Panc1 (cell line): ENCODE measurements around the gene UBASH3B. TPM values are rescaled to one million over a fixed set of nuclear protein-coding genes. Genes with fewer than 3 reads are reported as not detected.

Experiments
- ATAC-seq: fragments of 200-7000 bp; cut with Tn5 transposase; 2 replicates; pipeline ENCODE4 v1.9.1; 2020; ENCODE audit warnings: mild to moderate bottlenecking, moderate library complexity
- BruUV-seq: library from RNA; stranded (reverse); fragments of 400-500 nt; replicated peaks from 2 replicates; lab custom pipeline; 2021; lab: Mats Ljungman, UMichigan
- CTCF ChIA-PET: fragments of 300-600 bp; sonication (Branson Sonifier 250); formaldehyde crosslinking; loops from one replicate; lab custom pipeline; 2022; ENCODE audit warnings: antibody characterized with exemption; lab: Charles Lee
- POLR2A ChIA-PET: fragments of 300-600 bp; sonication (Branson Sonifier 250); formaldehyde crosslinking; loops from one replicate; lab custom pipeline; 2022; ENCODE audit warnings: antibody characterized with exemption; lab: Charles Lee
- DNase-seq: peaks from one replicate; pipeline ENCODE4 v3.0.0-alpha.2; 2010; ENCODE audit warnings: low read depth, low spot score
- H3K27ac ChIP-seq: 2 replicates; pipeline ENCODE4 v1.5.1; 2011; ENCODE audit warnings: mild to moderate bottlenecking, low read length, inconsistent platforms
- H3K27me3 ChIP-seq: fragments of 200-500 bp; sonication (Bioruptor generic); 2 replicates; pipeline ENCODE4 v1.6.0; 2014; ENCODE audit warnings: low read length, inconsistent platforms; ENCODE audit not compliant: control insufficient read depth, insufficient read depth
- H3K36me3 ChIP-seq: fragments of 200-500 bp; sonication (Bioruptor generic); 2 replicates; pipeline ENCODE4 v1.5.1; 2014; ENCODE audit warnings: inconsistent platforms, mild to moderate bottlenecking, low read length, moderate library complexity; ENCODE audit not compliant: control insufficient read depth, insufficient read depth
- H3K4me1 ChIP-seq: 2 replicates; pipeline ENCODE4 v1.5.1; 2011; ENCODE audit warnings: inconsistent platforms, mild to moderate bottlenecking, low read length, moderate library complexity; ENCODE audit not compliant: control insufficient read depth, insufficient read depth
- H3K4me3 ChIP-seq, 2 experiments: 2 replicates each; pipeline ENCODE4 v1.5.1; 2011 to 2012; ENCODE audit warnings: low read depth in 2 of 2, low read length in 2 of 2, mild to moderate bottlenecking in 2 of 2, inconsistent platforms in 1 of 2, moderate library complexity in 1 of 2
- H3K9me3 ChIP-seq: fragments of 200-500 bp; sonication (Bioruptor generic); 2 replicates; pipeline ENCODE4 v1.5.1; 2014; ENCODE audit warnings: low read depth, mild to moderate bottlenecking, inconsistent platforms, low read length, moderate library complexity; ENCODE audit not compliant: control insufficient read depth, insufficient read depth
- POLR2AphosphoS5 ChIP-seq: IDR thresholded peaks from 2 replicates; pipeline ENCODE4 v1.6.1; 2012; ENCODE audit warnings: mild to moderate bottlenecking, low read depth, low read length, moderate library complexity
- SIN3A ChIP-seq: IDR thresholded peaks from 2 replicates; pipeline ENCODE4 v1.6.1; 2012; ENCODE audit warnings: low read depth, mild to moderate bottlenecking, low read length, moderate library complexity, borderline replicate concordance; ENCODE audit not compliant: insufficient read depth
- TCF7L2 ChIP-seq: IDR thresholded peaks from 2 replicates; pipeline ENCODE4 v1.6.1; 2011; ENCODE audit warnings: mild to moderate bottlenecking, low read depth, low read length, inconsistent platforms
- in situ Hi-C: cut with HindIII; loops from 2 replicates; pipeline ENCODE4 v1.10.0; 2016; ENCODE audit warnings: low sequenced_read_pairs, low pct_unique_long_range_greater_than_20kb
- intact Hi-C: fragments of 100-400 bp; cut with micrococcal nuclease; formaldehyde crosslinking; loops from one replicate; pipeline ENCODE4 v1.10.0; 2022; ENCODE audit not compliant: unreplicated experiment
- total RNA-seq: library from RNA; stranded (reverse); gene quantifications from one replicate; pipeline ENCODE4 v1.2.1, GENCODE V29; 2021; ENCODE audit not compliant: unreplicated experiment
- TF ChIP-seq, protein P1 (sequence below): fragments of 450-650 bp; IDR thresholded peaks from 2 replicates; pipeline ENCODE4 v1.5.1; 2017; ENCODE audit warnings: mild to moderate bottlenecking
- TF ChIP-seq, protein P2 (sequence below), 2 experiments: IDR thresholded peaks; 2 replicates each; pipeline ENCODE4 v1.6.1; 2011 to 2012; ENCODE audit warnings: low read depth in 2 of 2, control low read depth in 1 of 2, low read length in 1 of 2, mild to moderate bottlenecking in 1 of 2, moderate library complexity in 1 of 2; ENCODE audit not compliant: insufficient read depth in 1 of 2

Gene UBASH3B
- total RNA-seq, 1 experiment from 2014 or later: 55.1 TPM

DNA sequence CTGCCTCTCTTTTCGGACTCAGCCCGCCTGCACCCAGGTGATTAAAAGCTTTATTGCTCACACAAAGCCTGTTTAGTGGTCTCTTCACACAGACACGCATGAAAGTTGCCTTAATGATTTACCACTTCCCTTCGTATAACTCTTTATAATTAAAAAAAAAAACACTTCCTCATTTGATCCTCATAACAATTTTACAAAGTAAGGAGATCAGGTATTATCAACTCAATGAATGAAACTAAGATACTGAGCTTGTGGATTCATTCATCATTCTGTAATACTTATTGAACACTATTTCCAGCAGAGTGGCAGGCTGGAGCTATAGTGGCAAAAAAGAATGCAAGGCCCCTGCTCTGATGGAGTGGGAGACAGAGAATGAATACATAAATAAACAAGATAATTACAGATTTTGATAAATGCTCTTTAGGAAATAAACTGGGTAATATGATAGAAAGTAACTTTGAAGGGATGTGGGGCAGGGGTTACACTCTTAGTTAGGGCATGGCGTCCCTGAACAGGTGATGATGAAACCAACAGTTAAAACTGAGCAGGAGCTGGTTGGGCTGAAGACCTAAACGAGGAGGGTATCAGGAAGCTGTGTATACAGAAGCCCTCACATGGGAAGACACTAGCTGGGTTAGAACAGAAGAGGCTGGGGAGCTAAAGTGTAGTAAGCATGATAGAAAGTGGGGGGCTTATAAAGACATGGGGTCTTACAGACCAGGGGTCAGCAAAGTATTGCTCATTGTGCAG lies 177.4 kb downstream of the UBASH3B start:
- ATAC-seq (no peak), DNase-seq (no peak)
- H3K36me3 ChIP-seq: no peaks in the 10 kb centered on the region
- ChIA-PET POLR2A (interaction anchor here (1.0 kb wide), 1 partner anchor 85 kb away, joined by 3 read pairs; no protein-coding TSS in a partner anchor), CTCF (interaction anchor here (0.5 to 0.9 kb wide), 4 partner anchors 12 to 204 kb away, joined by 3 to 4 read pairs (median 4); no protein-coding TSS in a partner anchor)
- no peak overlapping the region for H3K4me3 ChIP-seq
- no peaks in the 10 kb centered on the region for H3K27me3 ChIP-seq
- H3K4me1 ChIP-seq: no peaks in the 10 kb centered on the region
- intact Hi-C loops: no loop called here
- TF ChIP-seq, protein P1, sequence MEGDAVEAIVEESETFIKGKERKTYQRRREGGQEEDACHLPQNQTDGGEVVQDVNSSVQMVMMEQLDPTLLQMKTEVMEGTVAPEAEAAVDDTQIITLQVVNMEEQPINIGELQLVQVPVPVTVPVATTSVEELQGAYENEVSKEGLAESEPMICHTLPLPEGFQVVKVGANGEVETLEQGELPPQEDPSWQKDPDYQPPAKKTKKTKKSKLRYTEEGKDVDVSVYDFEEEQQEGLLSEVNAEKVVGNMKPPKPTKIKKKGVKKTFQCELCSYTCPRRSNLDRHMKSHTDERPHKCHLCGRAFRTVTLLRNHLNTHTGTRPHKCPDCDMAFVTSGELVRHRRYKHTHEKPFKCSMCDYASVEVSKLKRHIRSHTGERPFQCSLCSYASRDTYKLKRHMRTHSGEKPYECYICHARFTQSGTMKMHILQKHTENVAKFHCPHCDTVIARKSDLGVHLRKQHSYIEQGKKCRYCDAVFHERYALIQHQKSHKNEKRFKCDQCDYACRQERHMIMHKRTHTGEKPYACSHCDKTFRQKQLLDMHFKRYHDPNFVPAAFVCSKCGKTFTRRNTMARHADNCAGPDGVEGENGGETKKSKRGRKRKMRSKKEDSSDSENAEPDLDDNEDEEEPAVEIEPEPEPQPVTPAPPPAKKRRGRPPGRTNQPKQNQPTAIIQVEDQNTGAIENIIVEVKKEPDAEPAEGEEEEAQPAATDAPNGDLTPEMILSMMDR: no peak
- TF ChIP-seq SIN3A: no peak
- no peak for TF ChIP-seq TCF7L2
- TF ChIP-seq, protein P2, sequence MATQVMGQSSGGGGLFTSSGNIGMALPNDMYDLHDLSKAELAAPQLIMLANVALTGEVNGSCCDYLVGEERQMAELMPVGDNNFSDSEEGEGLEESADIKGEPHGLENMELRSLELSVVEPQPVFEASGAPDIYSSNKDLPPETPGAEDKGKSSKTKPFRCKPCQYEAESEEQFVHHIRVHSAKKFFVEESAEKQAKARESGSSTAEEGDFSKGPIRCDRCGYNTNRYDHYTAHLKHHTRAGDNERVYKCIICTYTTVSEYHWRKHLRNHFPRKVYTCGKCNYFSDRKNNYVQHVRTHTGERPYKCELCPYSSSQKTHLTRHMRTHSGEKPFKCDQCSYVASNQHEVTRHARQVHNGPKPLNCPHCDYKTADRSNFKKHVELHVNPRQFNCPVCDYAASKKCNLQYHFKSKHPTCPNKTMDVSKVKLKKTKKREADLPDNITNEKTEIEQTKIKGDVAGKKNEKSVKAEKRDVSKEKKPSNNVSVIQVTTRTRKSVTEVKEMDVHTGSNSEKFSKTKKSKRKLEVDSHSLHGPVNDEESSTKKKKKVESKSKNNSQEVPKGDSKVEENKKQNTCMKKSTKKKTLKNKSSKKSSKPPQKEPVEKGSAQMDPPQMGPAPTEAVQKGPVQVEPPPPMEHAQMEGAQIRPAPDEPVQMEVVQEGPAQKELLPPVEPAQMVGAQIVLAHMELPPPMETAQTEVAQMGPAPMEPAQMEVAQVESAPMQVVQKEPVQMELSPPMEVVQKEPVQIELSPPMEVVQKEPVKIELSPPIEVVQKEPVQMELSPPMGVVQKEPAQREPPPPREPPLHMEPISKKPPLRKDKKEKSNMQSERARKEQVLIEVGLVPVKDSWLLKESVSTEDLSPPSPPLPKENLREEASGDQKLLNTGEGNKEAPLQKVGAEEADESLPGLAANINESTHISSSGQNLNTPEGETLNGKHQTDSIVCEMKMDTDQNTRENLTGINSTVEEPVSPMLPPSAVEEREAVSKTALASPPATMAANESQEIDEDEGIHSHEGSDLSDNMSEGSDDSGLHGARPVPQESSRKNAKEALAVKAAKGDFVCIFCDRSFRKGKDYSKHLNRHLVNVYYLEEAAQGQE (IDR thresholded peaks at IDR 0.05; ENCODE audit: insufficient read depth in 1 of 2, low read depth in 2 of 2, low read length in 1 of 2): no peak
- no peak for TF ChIP-seq POLR2AphosphoS5
- no peak overlapping the region for H3K27ac ChIP-seq
- in situ Hi-C loops: no loop called here
- no peaks in the 10 kb centered on the region for H3K9me3 ChIP-seq
- no TSS peak for BruUV-seq

DNA sequence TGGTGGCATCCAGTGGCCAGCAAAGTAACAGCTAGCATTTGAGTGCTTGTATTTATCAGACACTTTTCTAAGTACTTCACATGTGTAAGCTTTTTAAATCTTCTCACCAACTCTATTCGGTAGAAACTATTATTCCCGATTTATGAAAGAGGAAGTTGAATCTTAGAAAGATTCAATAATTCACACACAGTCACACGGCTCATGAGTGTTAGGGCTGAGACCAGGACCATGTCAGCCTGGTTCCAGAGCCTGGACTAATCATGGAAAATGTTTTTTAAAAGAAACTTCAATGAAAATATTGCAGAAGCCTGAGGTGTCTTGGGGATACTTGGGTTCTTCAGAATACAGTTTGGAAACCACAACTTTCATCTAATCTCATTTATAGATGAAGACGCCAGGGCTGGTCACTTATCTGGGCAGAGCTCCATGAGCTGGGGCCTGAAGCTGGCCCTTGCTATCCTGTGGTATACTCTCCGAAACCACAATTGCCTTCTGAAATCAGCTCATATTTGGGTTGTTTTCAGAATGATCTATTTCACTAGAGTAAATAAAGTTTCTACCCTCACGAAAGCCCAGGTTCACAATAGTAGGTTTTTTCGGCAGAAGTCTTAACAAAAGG lies 178.4 kb downstream of the UBASH3B start:
- BruUV-seq: no TSS peak
- POLR2A ChIA-PET: interaction anchor here (1.0 kb wide), 1 partner anchor 86 kb away, joined by 3 read pairs; no protein-coding TSS in a partner anchor
- in situ Hi-C loops (no loop called here), intact Hi-C loops (no loop called here)
- Histone ChIP-seq H3K4me3 (no peak overlapping the region), H3K9me3 (no peaks in the 10 kb centered on the region), H3K36me3 (no peaks in the 10 kb centered on the region), H3K27ac (no peak overlapping the region), H3K27me3 (no peaks in the 10 kb centered on the region), H3K4me1 (no peaks in the 10 kb centered on the region)
- ATAC-seq: no peak
- TF ChIP-seq TCF7L2: no peak
- CTCF ChIA-PET: interaction anchor here (0.5 kb wide), 1 partner anchor 205 kb away, joined by 3 read pairs; no protein-coding TSS in a partner anchor
- DNase-seq: no peak

DNA sequence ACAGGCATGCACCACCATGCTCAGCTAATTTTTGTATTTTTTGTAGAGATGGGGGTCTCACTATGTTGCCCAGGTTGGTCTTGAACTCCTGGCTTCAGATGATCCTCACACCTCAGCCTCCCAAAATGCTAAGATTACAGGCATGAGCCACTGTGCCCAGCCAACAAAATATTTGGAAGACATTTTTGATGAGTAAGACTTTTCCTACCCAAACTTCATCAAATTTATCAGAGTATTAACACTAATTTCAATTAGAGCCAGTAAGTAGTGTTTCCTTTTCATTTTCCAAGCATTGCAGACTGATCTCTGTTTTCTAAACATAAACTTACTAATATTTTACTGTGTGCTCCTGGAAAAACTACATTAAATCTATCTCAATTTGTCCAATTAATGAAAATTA lies 181.4 kb downstream of the UBASH3B start:
- in situ Hi-C loops (no loop called here), intact Hi-C loops (no loop called here)
- ATAC-seq (no peak), DNase-seq (no peak)
- H3K4me3 ChIP-seq: no peak overlapping the region
- H3K36me3 ChIP-seq: no peaks in the 10 kb centered on the region
- no peaks in the 10 kb centered on the region for H3K4me1 ChIP-seq
- BruUV-seq: no TSS peak
- no peaks in the 10 kb centered on the region for H3K9me3 ChIP-seq
- no peaks in the 10 kb centered on the region for H3K27me3 ChIP-seq
- ChIA-PET CTCF (no interaction called here), POLR2A (no interaction called here)
- TF ChIP-seq TCF7L2 (no peak), SIN3A (no peak), POLR2AphosphoS5 (no peak)
- TF ChIP-seq, protein P2 (IDR thresholded peaks at IDR 0.05; ENCODE audit: insufficient read depth in 1 of 2, low read depth in 2 of 2, low read length in 1 of 2): no peak
- TF ChIP-seq, protein P1: no peak
- H3K27ac ChIP-seq: no peak overlapping the region
